Gastroesophageal sphincter (tissue), 3 donors: ENCODE results near the gene CD48.

Experiments
- CTCF ChIP-seq, 4 experiments: fragments of 200-600 bp in 2 of 4; fragments of 450-650 bp in 2 of 4; sonication (generic) in 1 of 4; IDR thresholded peaks; one replicate each; pipeline ENCODE4 v1.5.1; 2017 to 2019; ENCODE audit warnings: antibody characterized with exemption in 4 of 4, mild to moderate bottlenecking in 2 of 4, moderate library complexity in 2 of 4
- POLR2A ChIP-seq, 2 donors: fragments of 450-650 bp; IDR thresholded peaks; one replicate each; pipeline ENCODE4 v1.6.1; 2017; ENCODE audit warnings: antibody characterized with exemption in 2 of 2, mild to moderate bottlenecking in 2 of 2, moderate library complexity in 1 of 2

GRCh38 chr1:160741092-160741501, 29.5 kb upstream of the CD48 start:
- TF ChIP-seq POLR2A (IDR thresholded peaks at IDR 0.05) (no peak), CTCF (IDR thresholded peaks at IDR 0.05) (no peak)
